Psoas muscle (tissue), 8 donors: ENCODE data around the gene RABL6. TPM values are rescaled to one million over a fixed set of nuclear protein-coding genes. Genes with fewer than 3 reads are reported as not detected.
"Not testable (repeated sequence)": the region's sequence is repeated elsewhere in the genome, so short reads cannot be mapped to it uniquely, and the experiment has no call there.

Experiments used
- ATAC-seq, 4 donors: fragments of 200-7000 bp; cut with Tn5 transposase; one replicate each; pipeline ENCODE4 v1.9.1; 2020; ENCODE audit warnings: moderate library complexity in 3 of 4, mild to moderate bottlenecking in 2 of 4
- DNase-seq, 2 donors: peaks; one replicate each; pipeline ENCODE4 v3.0.0-alpha.2; 2020
- H3K27ac ChIP-seq: fragments of 200-600 bp; one replicate; pipeline ENCODE4 v1.8.0; 2022
- H3K27me3 ChIP-seq, 3 donors: fragments of 200-600 bp in 1 of 3; one replicate each; pipeline versions ENCODE4 v1.6.1 to v1.8.0; 2013 to 2022; ENCODE audit warnings: low read length in 2 of 3, mild to moderate bottlenecking in 2 of 3, moderate library complexity in 1 of 3; ENCODE audit not compliant: insufficient read depth in 3 of 3
- H3K36me3 ChIP-seq, 2 donors: fragments of 200-600 bp in 1 of 2; one replicate each; pipeline versions ENCODE4 v1.6.1 to v1.8.0; 2013 to 2022; ENCODE audit warnings: low read depth in 1 of 2, mild to moderate bottlenecking in 1 of 2, moderate library complexity in 1 of 2; ENCODE audit not compliant: insufficient read depth in 1 of 2
- H3K4me1 ChIP-seq: fragments of 200-600 bp; one replicate; pipeline ENCODE4 v1.8.0; 2022
- H3K4me3 ChIP-seq: fragments of 200-600 bp; one replicate; pipeline ENCODE4 v1.8.0; 2022; ENCODE audit warnings: mild to moderate bottlenecking
- H3K9me3 ChIP-seq: fragments of 200-600 bp; one replicate; pipeline ENCODE4 v1.8.0; 2022
- WGBS, 3 donors: extraction: QIAGEN DNeasy Blood & Tissue Kit; methylation state at CpG; one replicate each; pipeline versions ENCODE4 v1.1.6 to v1.1.7; 2013; 5-methylcytosine and 5-hydroxymethylcytosine counted together
- intact Hi-C, 2 donors: fragments of 100-400 bp; cut with DNase I; formaldehyde crosslinking; loops; one replicate each; pipeline versions ENCODE4 v1.11.0 to v1.14.2; 2022
- polyA plus RNA-seq, 3 donors: library from polyadenylated mRNA; stranded (reverse); fragments of 200-250 nt; gene quantifications; one replicate each; pipeline ENCODE4 v1.2.3, GENCODE V29; 2013
- total RNA-seq, 4 donors: library from RNA; stranded (reverse); fragmentation: NEBNext Ultra II Directional in 2 of 4; extraction: Animal tissue kit (Norgen Biotek cat#: 25700) in 2 of 4; gene quantifications; one replicate each; pipeline versions ENCODE4 v1.2.1 to v1.2.4, GENCODE V29; 2021 to 2023
- TF ChIP-seq, protein P1 (sequence below): fragments of 200-600 bp; IDR thresholded peaks from one replicate; pipeline ENCODE4 v1.8.0; 2022; ENCODE audit warnings: antibody characterized with exemption
- donor health status: healthy with polysubstance abuse.
- donor health status: DM: no; HTN: no; CAD: no; lungs with moderate emphysema.
- donor health status: Bipolar disorder and iron deficiency.
- donor health status: healthy.
- donor health status: DM: yes; HTN: yes; CAD: no.
- donor health status: DM: no; HTN: no; CAD: no.
- donor health status: DM: no; HTN: no; CAD: no.
- donor health status: DM: yes; HTN: yes; CAD: no.

The RABL6 gene
- total and polyA plus RNA-seq, 7 donors, result 73.0 to 90.5 (median 82.5) TPM

DNA sequence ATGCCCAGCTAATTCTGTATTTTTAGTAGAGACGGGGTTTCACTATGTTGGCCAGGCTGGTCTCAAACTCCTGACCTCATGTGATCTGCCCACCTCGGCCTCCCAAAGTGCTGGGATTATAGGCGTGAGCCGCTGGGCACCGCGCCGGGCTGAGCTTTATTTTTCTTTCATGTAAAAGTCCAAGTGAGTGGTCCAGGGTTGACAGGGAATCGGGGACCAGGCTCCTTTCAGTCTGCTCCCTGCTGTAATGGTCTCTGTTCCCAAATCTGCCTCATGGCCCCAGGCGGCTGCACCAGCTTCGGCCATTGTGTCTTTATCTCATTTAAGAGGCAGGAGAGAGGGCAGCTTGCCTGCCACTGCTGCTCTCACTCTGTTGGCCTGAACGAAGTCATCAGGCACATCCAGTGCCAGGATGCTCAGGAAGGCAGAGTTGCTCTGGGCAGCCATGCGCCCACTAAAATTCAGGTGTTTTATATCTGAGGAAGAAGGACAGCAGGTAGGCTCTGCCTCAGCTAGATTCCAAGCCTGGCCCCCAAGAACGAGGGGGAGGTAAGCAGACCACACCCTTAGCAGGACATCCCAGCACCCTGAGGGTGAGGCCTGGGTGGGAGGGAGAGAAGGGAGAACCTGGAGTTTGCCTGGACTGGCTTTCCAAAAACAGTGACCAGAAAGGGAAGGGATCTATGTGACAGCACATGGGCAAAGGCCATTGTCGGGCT, 13.3 kb upstream of the RABL6 start:
- intact Hi-C loops, result loop anchor here in 1 of 2 donors (5.0 kb wide), 1 partner anchor 158 kb away; the partner anchor contains the start of gene LCN12
- H3K4me3 ChIP-seq, result no peak overlapping the region
- ATAC-seq, result no peak
- H3K9me3 ChIP-seq, result no peaks in the 10 kb centered on the region
- H3K27ac ChIP-seq, result no peak overlapping the region
- H3K4me1 ChIP-seq, result peaks cover 19% of the 10 kb centered on the region
- WGBS, 3 donors, result 84 to 88% (median 86%) methylated on average over 14 of the region's 14 CpGs
- H3K36me3 ChIP-seq, result peaks cover 0 to 11% of the 10 kb centered on the region in 2 donors
- TF ChIP-seq, protein P1, sequence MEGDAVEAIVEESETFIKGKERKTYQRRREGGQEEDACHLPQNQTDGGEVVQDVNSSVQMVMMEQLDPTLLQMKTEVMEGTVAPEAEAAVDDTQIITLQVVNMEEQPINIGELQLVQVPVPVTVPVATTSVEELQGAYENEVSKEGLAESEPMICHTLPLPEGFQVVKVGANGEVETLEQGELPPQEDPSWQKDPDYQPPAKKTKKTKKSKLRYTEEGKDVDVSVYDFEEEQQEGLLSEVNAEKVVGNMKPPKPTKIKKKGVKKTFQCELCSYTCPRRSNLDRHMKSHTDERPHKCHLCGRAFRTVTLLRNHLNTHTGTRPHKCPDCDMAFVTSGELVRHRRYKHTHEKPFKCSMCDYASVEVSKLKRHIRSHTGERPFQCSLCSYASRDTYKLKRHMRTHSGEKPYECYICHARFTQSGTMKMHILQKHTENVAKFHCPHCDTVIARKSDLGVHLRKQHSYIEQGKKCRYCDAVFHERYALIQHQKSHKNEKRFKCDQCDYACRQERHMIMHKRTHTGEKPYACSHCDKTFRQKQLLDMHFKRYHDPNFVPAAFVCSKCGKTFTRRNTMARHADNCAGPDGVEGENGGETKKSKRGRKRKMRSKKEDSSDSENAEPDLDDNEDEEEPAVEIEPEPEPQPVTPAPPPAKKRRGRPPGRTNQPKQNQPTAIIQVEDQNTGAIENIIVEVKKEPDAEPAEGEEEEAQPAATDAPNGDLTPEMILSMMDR, result no peak
- peaks cover 0 to 23% (median 6%) of the 10 kb centered on the region in 3 donors for H3K27me3 ChIP-seq
- no peak for DNase-seq

DNA sequence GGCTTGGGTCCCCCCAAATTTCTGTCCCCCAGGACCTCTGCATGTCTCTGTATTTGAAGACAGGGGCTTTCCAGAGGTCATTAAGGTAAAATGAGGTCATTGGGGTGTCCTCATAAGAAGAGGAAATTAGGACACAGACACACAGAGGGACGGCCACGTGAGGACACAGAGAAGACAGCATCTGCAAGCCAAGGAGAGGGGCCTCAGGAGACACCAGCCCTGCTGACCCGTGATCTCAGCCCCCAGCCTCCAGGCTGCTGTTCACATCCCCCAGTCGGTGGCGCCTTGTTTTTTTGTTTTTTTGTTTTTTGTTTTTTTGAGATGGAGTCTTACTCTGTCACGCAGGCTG, 12.8 kb upstream of the RABL6 start:
- Histone ChIP-seq H3K9me3 (no peaks in the 10 kb centered on the region), H3K36me3 (peaks cover 0 to 11% of the 10 kb centered on the region in 2 donors), H3K4me1 (peaks cover 24% of the 10 kb centered on the region), H3K27me3 (peaks cover 0 to 28% (median 7%) of the 10 kb centered on the region in 3 donors), H3K4me3 (no peak overlapping the region), H3K27ac (no peak overlapping the region)
- DNase-seq (peak in 1 of 2 donors; percentile 70), ATAC-seq (no peak)
- TF ChIP-seq, protein P1, result no peak
- whole genome bisulfite sequencing, 3 donors, result 51 to 56% (median 52%) methylated on average over 6 of the region's 6 CpGs
- intact Hi-C loops, result loop anchor here in 1 of 2 donors (5.0 kb wide), 1 partner anchor 157 kb away; the partner anchor contains the start of gene LCN12

- DNase-seq (no peak), ATAC-seq (no peak)
- intact Hi-C loops, result no loop called here
- Histone ChIP-seq H3K27me3 (peaks cover 0 to 42% (median 7%) of the 10 kb centered on the region in 3 donors), H3K36me3 (peaks cover 0 to 11% of the 10 kb centered on the region in 2 donors), H3K27ac (no peak within 1 kb of the TSS), H3K9me3 (no peaks in the 10 kb centered on the region), H3K4me3 (no peak within 1 kb of the TSS), H3K4me1 (peaks cover 18% of the 10 kb centered on the region)
- TF ChIP-seq, protein P1, result no peak
- 38 to 52% (median 43%) methylated on average over 5 of the region's 5 CpGs for whole genome bisulfite sequencing, 3 donors
These were observed 11.4 kb upstream of the RABL6 start, which contains the start of gene CCDC183 for GRCh38 chr9:136796238-136796774. CCDC183 (plus strand) TSS chr9:136796338; CDS start chr9:136796398, 60 bp downstream.

DNA sequence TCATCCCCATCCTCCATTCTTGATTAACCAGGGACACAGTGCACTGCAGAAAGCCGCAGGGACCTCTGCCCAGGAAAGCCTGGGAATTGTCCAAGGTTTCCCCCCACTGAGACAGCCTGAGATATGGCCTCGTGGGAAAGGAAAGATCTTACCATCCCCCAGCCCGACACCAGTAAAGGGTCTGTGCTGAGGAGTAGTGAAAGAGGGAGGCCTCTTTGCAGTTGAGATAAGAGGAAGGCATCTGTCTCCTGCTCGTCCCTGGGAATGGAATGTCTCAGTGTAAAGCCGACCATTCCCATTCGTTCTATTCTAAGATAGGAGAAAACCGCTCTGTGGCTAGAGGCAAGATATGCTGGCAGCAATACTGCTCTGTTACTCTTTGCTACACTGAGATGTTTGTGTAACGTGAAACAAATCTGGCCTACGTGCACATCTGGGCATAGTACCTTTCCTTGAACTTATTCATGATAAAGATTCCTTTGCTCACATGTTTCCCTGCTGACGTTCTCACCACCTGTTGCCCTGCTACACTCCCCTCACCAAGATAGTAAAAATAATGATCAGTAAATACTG, 10.9 kb upstream of the RABL6 start:
- H3K4me3 ChIP-seq, H3K9me3 ChIP-seq, ATAC-seq, DNase-seq, H3K27ac ChIP-seq, intact Hi-C loops: not testable (repeated sequence)
- peaks cover 18% of the 10 kb centered on the region for H3K4me1 ChIP-seq
- H3K27me3 ChIP-seq, result peaks cover 0 to 47% (median 7%) of the 10 kb centered on the region in 3 donors
- H3K36me3 ChIP-seq, result peaks cover 0 to 11% of the 10 kb centered on the region in 2 donors
- 11 to 14% (median 12%) methylated on average over 10 of the region's 10 CpGs for WGBS, 3 donors

DNA sequence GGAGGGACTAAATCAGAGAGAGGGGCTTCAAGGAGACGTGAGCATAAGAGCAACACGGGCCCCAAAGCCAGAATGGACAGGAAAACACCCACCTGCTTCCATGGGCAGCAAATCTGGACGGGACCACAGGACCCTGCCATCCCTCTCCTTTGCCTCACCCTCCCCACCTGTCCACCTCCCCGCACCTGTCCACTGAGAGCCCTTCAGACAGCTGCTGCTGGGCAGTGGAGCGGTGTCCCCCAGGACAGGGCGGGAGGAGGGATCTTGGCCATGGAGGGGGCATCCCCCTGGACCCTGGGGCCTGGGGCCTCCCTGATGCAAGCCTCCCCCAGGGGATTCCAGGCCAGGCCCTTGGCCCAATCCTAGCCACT, 9.1 kb upstream of the RABL6 start:
- TF ChIP-seq, protein P1, result no peak
- Histone ChIP-seq H3K9me3 (no peaks in the 10 kb centered on the region), H3K27ac (no peak overlapping the region), H3K4me3 (no peak overlapping the region), H3K36me3 (peaks cover 0 to 4% of the 10 kb centered on the region in 2 donors), H3K27me3 (peaks cover 0 to 48% (median 7%) of the 10 kb centered on the region in 3 donors), H3K4me1 (peaks cover 9% of the 10 kb centered on the region)
- intact Hi-C loops, result no loop called here
- ATAC-seq, result peak in 1 of 4 donors; percentile 11
- WGBS, 3 donors, result 65 to 70% (median 69%) methylated on average over 6 of the region's 6 CpGs
- DNase-seq, result no peak
